ENCODE results near the gene SEMA3F.

SEMA3F gene

GRCh38 chr3:50169858-50170257, 14.7 kb downstream of the SEMA3F start:
- ATAC-seq (ENCODE audit: insufficient read depth, low read depth): no peak
- H3K36me3 ChIP-seq (ENCODE audit: insufficient read depth, low read length): no peaks in the 10 kb centered on the region
- H3K27ac ChIP-seq (ENCODE audit: low read length): no peak overlapping the region
- H2AFZ ChIP-seq (ENCODE audit: low read depth, low read length): no peak overlapping the region
- H3K9ac ChIP-seq (ENCODE audit: low read depth, low read length): no peak overlapping the region
- no peaks in the 10 kb centered on the region for H3K79me2 ChIP-seq (ENCODE audit: insufficient read depth, low read length)
- no peak overlapping the region for H3K4me3 ChIP-seq (ENCODE audit: low read depth in 1 of 2, low read length in 2 of 2)
- no peaks in the 10 kb centered on the region for H3K27me3 ChIP-seq (ENCODE audit: insufficient read depth, low read length, poor library complexity)
- H3K4me2 ChIP-seq (ENCODE audit: insufficient read depth, low read length): no peak overlapping the region
- no peaks in the 10 kb centered on the region for H3K4me1 ChIP-seq (ENCODE audit: insufficient read depth, low read length)
- no peak for DNase-seq
- no peaks in the 10 kb centered on the region for H3K9me3 ChIP-seq (ENCODE audit: insufficient read depth, low read length, severe bottlenecking)
- H4K20me1 ChIP-seq (ENCODE audit: insufficient read depth, low read length): no peaks in the 10 kb centered on the region
- no peak for TF ChIP-seq EZH2 (IDR thresholded peaks at IDR 0.05; ENCODE audit: borderline replicate concordance, low read depth, low read length, severe bottlenecking)
- TF ChIP-seq, protein P1, sequence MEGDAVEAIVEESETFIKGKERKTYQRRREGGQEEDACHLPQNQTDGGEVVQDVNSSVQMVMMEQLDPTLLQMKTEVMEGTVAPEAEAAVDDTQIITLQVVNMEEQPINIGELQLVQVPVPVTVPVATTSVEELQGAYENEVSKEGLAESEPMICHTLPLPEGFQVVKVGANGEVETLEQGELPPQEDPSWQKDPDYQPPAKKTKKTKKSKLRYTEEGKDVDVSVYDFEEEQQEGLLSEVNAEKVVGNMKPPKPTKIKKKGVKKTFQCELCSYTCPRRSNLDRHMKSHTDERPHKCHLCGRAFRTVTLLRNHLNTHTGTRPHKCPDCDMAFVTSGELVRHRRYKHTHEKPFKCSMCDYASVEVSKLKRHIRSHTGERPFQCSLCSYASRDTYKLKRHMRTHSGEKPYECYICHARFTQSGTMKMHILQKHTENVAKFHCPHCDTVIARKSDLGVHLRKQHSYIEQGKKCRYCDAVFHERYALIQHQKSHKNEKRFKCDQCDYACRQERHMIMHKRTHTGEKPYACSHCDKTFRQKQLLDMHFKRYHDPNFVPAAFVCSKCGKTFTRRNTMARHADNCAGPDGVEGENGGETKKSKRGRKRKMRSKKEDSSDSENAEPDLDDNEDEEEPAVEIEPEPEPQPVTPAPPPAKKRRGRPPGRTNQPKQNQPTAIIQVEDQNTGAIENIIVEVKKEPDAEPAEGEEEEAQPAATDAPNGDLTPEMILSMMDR (IDR thresholded peaks at IDR 0.05; ENCODE audit: borderline replicate concordance, extremely low read depth, low read length, poor library complexity, severe bottlenecking): no peak

GRCh38 chr3:50170689-50171088, 15.6 kb downstream of the SEMA3F start:
- Histone ChIP-seq H4K20me1 (ENCODE audit: insufficient read depth, low read length) (no peaks in the 10 kb centered on the region), H2AFZ (ENCODE audit: low read depth, low read length) (no peak overlapping the region), H3K36me3 (ENCODE audit: insufficient read depth, low read length) (no peaks in the 10 kb centered on the region), H3K9me3 (ENCODE audit: insufficient read depth, low read length, severe bottlenecking) (no peaks in the 10 kb centered on the region), H3K27me3 (ENCODE audit: insufficient read depth, low read length, poor library complexity) (no peaks in the 10 kb centered on the region), H3K27ac (ENCODE audit: low read length) (no peak overlapping the region), H3K79me2 (ENCODE audit: insufficient read depth, low read length) (no peaks in the 10 kb centered on the region), H3K4me3 (ENCODE audit: low read depth in 1 of 2, low read length in 2 of 2) (no peak overlapping the region), H3K9ac (ENCODE audit: low read depth, low read length) (no peak overlapping the region), H3K4me2 (ENCODE audit: insufficient read depth, low read length) (no peak overlapping the region), H3K4me1 (ENCODE audit: insufficient read depth, low read length) (no peaks in the 10 kb centered on the region)
- ATAC-seq (ENCODE audit: insufficient read depth, low read depth) (no peak), DNase-seq (no peak)
- TF ChIP-seq EZH2 (IDR thresholded peaks at IDR 0.05; ENCODE audit: borderline replicate concordance, low read depth, low read length, severe bottlenecking): no peak
- TF ChIP-seq, protein P1 (IDR thresholded peaks at IDR 0.05; ENCODE audit: borderline replicate concordance, extremely low read depth, low read length, poor library complexity, severe bottlenecking): no peak

- H4K20me1 ChIP-seq (ENCODE audit: insufficient read depth, low read length): no peaks in the 10 kb centered on the region
- H3K27ac ChIP-seq (ENCODE audit: low read length): no peak overlapping the region
- H3K4me3 ChIP-seq (ENCODE audit: low read depth in 1 of 2, low read length in 2 of 2): no peak overlapping the region
- H3K4me1 ChIP-seq (ENCODE audit: insufficient read depth, low read length): no peaks in the 10 kb centered on the region
- ATAC-seq (ENCODE audit: insufficient read depth, low read depth) (no peak), DNase-seq (no peak)
- H3K9me3 ChIP-seq (ENCODE audit: insufficient read depth, low read length, severe bottlenecking): no peaks in the 10 kb centered on the region
- TF ChIP-seq, protein P1 (IDR thresholded peaks at IDR 0.05; ENCODE audit: borderline replicate concordance, extremely low read depth, low read length, poor library complexity, severe bottlenecking): no peak
- TF ChIP-seq EZH2 (IDR thresholded peaks at IDR 0.05; ENCODE audit: borderline replicate concordance, low read depth, low read length, severe bottlenecking): no peak
- no peaks in the 10 kb centered on the region for H3K27me3 ChIP-seq (ENCODE audit: insufficient read depth, low read length, poor library complexity)
- H3K4me2 ChIP-seq (ENCODE audit: insufficient read depth, low read length): no peak overlapping the region
- H3K9ac ChIP-seq (ENCODE audit: low read depth, low read length): no peak overlapping the region
- H3K79me2 ChIP-seq (ENCODE audit: insufficient read depth, low read length): no peaks in the 10 kb centered on the region
- no peak overlapping the region for H2AFZ ChIP-seq (ENCODE audit: low read depth, low read length)
- no peaks in the 10 kb centered on the region for H3K36me3 ChIP-seq (ENCODE audit: insufficient read depth, low read length)
These were observed 16.6 kb downstream of the SEMA3F start for GRCh38 chr3:50171540-50172301.

Measured in DND-41 (cell line).